PFSK-1 (cell line): ENCODE data around the gene PXDN.

ENCODE experiments used
- POLR2AphosphoS5 ChIP-seq: IDR thresholded peaks from 2 replicates; pipeline ENCODE4 v1.6.1; 2012; ENCODE audit warnings: low read depth, mild to moderate bottlenecking, control low read depth, low read length, moderate library complexity
- TF ChIP-seq, protein P1 (sequence below), 2 experiments: IDR thresholded peaks; 2 replicates each; pipeline versions ENCODE4 v1.6.1 to v1.8.0; 2011 to 2012; ENCODE audit warnings: low read depth in 2 of 2, low read length in 2 of 2, control low read depth in 1 of 2, inconsistent platforms in 1 of 2, mild to moderate bottlenecking in 1 of 2, moderate library complexity in 1 of 2; ENCODE audit not compliant: insufficient read depth in 1 of 2

DNA sequence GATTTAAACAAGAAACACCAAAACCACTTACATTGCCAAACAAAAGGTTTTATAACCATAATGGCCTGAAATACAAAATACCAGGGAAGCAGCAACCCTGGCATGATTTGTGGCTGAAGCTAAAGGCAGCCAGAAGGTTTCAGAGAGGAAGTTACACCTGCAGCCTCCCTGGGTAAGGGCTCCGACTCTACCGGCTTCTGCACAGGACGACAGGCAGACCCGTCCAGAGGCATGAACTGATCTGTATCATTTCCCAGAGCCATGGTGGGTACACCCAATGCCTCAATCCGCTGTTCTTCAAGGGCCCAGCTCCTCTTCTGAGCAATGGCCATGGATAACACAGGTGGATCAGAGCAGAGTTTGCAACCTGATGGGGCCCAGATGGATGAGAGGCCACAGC lies 71.6 kb downstream of the PXDN start:
- TF ChIP-seq, protein P1, sequence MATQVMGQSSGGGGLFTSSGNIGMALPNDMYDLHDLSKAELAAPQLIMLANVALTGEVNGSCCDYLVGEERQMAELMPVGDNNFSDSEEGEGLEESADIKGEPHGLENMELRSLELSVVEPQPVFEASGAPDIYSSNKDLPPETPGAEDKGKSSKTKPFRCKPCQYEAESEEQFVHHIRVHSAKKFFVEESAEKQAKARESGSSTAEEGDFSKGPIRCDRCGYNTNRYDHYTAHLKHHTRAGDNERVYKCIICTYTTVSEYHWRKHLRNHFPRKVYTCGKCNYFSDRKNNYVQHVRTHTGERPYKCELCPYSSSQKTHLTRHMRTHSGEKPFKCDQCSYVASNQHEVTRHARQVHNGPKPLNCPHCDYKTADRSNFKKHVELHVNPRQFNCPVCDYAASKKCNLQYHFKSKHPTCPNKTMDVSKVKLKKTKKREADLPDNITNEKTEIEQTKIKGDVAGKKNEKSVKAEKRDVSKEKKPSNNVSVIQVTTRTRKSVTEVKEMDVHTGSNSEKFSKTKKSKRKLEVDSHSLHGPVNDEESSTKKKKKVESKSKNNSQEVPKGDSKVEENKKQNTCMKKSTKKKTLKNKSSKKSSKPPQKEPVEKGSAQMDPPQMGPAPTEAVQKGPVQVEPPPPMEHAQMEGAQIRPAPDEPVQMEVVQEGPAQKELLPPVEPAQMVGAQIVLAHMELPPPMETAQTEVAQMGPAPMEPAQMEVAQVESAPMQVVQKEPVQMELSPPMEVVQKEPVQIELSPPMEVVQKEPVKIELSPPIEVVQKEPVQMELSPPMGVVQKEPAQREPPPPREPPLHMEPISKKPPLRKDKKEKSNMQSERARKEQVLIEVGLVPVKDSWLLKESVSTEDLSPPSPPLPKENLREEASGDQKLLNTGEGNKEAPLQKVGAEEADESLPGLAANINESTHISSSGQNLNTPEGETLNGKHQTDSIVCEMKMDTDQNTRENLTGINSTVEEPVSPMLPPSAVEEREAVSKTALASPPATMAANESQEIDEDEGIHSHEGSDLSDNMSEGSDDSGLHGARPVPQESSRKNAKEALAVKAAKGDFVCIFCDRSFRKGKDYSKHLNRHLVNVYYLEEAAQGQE (IDR thresholded peaks at IDR 0.05; ENCODE audit: insufficient read depth in 1 of 2, low read depth in 2 of 2, low read length in 2 of 2): no peak
- no peak for TF ChIP-seq POLR2AphosphoS5
